ENCODE measurements around the gene PLAAT5. TPM values are rescaled to one million over a fixed set of nuclear protein-coding genes. Genes with fewer than 3 reads are reported as not detected.
A peak's percentile ranks its signal among the peaks of the same experiment; 100 is the strongest.

PLAAT5 gene
- total and polyA plus RNA-seq, 9 donors = 1.5 to 35.0 (median 3.8) TPM

GRCh38 chr11:63505857-63506528 is 15.0 kb upstream of the PLAAT5 start, which contains the start of gene LGALS12:
LGALS12 (plus strand) TSS chr11:63506084; CDS start chr11:63506459, 375 bp downstream.
- H3K27me3 ChIP-seq = no peaks in the 10 kb centered on the region
- no peak within 1 kb of the TSS for H3K27ac ChIP-seq
- H3K4me1 ChIP-seq (ENCODE audit: insufficient read depth) = peaks cover 6% of the 10 kb centered on the region
- no peak for TF ChIP-seq CTCF (IDR thresholded peaks at IDR 0.05)
- TF ChIP-seq POLR2A (IDR thresholded peaks at IDR 0.05) = no peak
- H3K4me3 ChIP-seq = no peak within 1 kb of the TSS
- no peaks in the 10 kb centered on the region for H3K9me3 ChIP-seq
- no peaks in the 10 kb centered on the region for H3K36me3 ChIP-seq
- intact Hi-C loops (cut with DNase I) = no loop called here
- WGBS, 3 donors = 52 to 57% (median 53%) methylated on average over 14 to 15 of the region's 15 CpGs
- DNase-seq = no peak

- WGBS, 3 donors = 75 to 79% (median 76%) methylated on average over 4 of the region's 4 CpGs
- Histone ChIP-seq H3K4me3 (no peak overlapping the region), H3K9me3 (no peaks in the 10 kb centered on the region), H3K27me3 (no peaks in the 10 kb centered on the region), H3K4me1 (ENCODE audit: insufficient read depth) (peaks cover 2% of the 10 kb centered on the region), H3K27ac (no peak overlapping the region), H3K36me3 (no peaks in the 10 kb centered on the region)
- no peak for TF ChIP-seq EP300 (IDR thresholded peaks at IDR 0.05)
- no peak for TF ChIP-seq CTCF (IDR thresholded peaks at IDR 0.05)
- no peak for TF ChIP-seq POLR2A (IDR thresholded peaks at IDR 0.05)
- intact Hi-C loops (cut with DNase I) = no loop called here
- peak in 3 of 5 donors; percentile 63 to 75 (median 65) for DNase-seq
These were observed 14.1 kb upstream of the PLAAT5 start for GRCh38 chr11:63504933-63505586.

DNA sequence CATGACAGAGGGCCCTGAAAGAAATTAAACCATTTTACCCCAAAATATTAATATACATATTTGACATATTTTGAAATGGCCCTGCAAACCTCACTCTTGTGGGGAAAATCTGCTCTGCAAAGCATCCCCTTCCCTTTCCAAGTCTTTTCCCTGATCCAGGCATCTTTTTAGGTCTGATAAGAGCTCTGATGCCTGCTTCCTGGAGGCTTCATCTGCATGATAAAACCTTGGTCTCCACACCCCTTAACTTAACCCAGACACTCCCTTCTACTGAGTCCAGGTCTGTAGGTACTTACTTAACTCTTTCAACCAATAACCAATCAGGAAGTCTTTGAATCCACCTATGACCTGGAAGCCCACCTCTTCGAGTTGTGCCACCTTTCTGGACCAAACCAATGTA is 13.1 kb upstream of the PLAAT5 start:
- intact Hi-C loops (cut with DNase I) = no loop called here
- 84 to 95% (median 88%) methylated on average over 1 of the region's 1 CpG for WGBS, 3 donors
- Histone ChIP-seq H3K27me3 (no peaks in the 10 kb centered on the region), H3K36me3 (no peaks in the 10 kb centered on the region), H3K4me1 (ENCODE audit: insufficient read depth) (peaks cover 2% of the 10 kb centered on the region), H3K4me3 (no peak overlapping the region), H3K27ac (no peak overlapping the region), H3K9me3 (peaks cover 0 to 3% of the 10 kb centered on the region in 2 donors)
- no peak for DNase-seq
- TF ChIP-seq CTCF (IDR thresholded peaks at IDR 0.05) (no peak), POLR2A (IDR thresholded peaks at IDR 0.05) (no peak), EP300 (IDR thresholded peaks at IDR 0.05) (no peak)

GRCh38 chr11:63503492-63503891 is 12.5 kb upstream of the PLAAT5 start:
- 83 to 90% (median 84%) methylated on average over 6 of the region's 6 CpGs for WGBS, 3 donors
- Histone ChIP-seq H3K4me3 (no peak overlapping the region), H3K36me3 (no peaks in the 10 kb centered on the region), H3K27me3 (no peaks in the 10 kb centered on the region), H3K9me3 (peaks cover 0 to 3% of the 10 kb centered on the region in 2 donors), H3K27ac (no peak overlapping the region), H3K4me1 (ENCODE audit: insufficient read depth) (peaks cover 2% of the 10 kb centered on the region)
- no peak for DNase-seq
- TF ChIP-seq EP300 (IDR thresholded peaks at IDR 0.05) = no peak
- TF ChIP-seq POLR2A (IDR thresholded peaks at IDR 0.05) = no peak
- TF ChIP-seq CTCF (IDR thresholded peaks at IDR 0.05) = no peak
- intact Hi-C loops (cut with DNase I) = no loop called here
